ENCODE data around the gene RAD51B.

- TF ChIP-seq CTCF (IDR thresholded peaks at IDR 0.05) (no peak), HMGA2 (CRISPR knock-in tag; IDR thresholded peaks at IDR 0.05) (no peak), ATF3 (CRISPR knock-in tag; conservative IDR thresholded peaks at IDR 0.05) (no peak), RELA (CRISPR knock-in tag; IDR thresholded peaks at IDR 0.05; ENCODE audit: borderline replicate concordance) (no peak)
Measured at GRCh38 chr14:68182492-68182891, 362.9 kb downstream of the RAD51B start.
